ENCODE results near the gene POMP.
"Not testable (repeated sequence)": the region's sequence is repeated elsewhere in the genome, so short reads cannot be mapped to it uniquely, and the experiment has no call there.

Gene POMP

DNA sequence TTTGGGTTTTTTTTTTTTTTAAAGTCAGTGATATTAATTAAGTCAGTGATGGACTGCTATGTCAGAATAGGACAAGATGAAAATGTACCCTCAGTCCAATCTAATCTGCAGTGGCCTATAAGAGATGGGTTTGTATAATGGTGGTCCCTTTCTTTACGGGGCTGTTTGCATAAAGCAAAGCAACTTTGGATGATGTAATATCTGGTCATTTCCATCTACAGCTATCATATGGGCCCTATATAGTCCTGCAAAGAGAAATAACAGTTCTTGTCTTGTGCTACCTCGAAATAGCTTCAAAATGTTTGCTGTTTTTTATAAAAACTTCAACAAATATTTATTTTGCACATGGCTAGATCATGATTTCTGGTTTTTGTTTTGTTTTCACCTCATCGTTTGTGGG lies 20.2 kb upstream of the POMP start:
- DNase-seq, result no peak

DNA sequence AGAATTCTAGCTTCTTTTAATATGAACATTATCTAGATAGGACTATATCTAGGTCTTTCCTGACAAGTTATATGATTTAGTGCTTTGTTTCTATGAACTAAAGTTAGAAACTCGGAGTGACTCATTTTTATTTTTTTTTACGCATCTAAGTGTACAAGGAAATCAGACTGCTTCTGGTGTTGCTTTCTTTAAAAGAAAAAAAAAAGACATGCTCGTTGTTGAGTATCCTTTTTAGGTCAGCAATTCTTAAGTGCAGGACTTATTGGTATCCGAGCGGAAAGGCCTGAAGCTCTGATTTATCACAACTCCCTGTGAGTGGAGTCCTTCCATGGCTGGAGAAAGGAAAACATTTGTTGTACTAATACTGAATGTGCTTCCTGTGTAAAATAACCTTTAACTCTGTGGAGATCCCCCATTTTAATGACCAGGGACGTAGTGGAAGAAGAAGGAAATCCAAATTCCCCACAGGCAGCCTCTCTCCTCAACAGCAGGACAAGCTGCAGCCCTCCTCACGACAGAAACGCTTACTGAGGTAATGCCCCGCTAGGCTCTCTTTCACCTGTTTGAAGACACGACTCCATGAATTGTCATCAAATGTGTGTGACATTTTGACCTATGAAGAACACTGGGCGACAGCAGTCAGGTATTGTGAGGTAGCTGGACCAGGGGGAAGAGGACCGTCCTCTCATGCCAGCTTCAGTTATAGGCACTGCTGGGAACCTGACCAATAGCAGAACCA lies 17.9 kb upstream of the POMP start:
- DNase-seq, result no peak

DNA sequence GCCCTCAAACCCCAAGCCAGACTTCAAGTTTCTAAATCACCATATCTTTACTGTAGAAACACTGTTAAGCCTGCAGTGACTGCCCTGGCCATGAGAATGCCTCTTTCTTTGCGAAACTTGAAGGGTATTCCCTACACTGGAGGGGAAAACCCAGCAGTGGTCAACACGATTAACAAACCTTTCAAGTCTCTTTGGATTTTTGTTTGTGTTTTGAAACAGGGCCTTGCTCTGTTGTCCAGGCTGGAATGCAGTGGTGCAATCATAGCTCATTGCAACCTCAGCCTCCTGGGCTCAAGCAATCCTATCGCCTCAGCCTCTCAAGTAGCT lies 17.4 kb upstream of the POMP start:
- DNase-seq, result no peak

DNA sequence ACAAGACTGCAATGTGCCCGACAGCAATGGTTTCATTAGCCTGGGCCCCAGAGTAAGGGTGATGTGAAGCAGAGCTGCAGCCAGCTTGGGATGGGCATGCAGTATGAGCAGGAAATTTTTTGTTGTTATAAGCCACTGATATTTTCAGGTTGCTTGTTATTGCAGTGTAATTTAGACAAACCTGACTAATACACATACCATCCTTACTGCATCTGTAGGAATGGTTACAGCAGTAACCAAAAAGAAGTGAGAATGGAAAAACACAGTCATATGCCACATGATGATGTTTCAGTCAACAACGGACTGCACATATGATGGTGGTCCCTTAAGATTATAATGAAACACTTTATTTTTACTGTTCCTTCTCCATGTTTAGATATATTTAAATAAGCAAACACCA lies 8.6 kb upstream of the POMP start:
- no peak for DNase-seq

GRCh38 chr13:28651810-28652401 lies 7.0 kb upstream of the POMP start:
- DNase-seq, result no peak

DNA sequence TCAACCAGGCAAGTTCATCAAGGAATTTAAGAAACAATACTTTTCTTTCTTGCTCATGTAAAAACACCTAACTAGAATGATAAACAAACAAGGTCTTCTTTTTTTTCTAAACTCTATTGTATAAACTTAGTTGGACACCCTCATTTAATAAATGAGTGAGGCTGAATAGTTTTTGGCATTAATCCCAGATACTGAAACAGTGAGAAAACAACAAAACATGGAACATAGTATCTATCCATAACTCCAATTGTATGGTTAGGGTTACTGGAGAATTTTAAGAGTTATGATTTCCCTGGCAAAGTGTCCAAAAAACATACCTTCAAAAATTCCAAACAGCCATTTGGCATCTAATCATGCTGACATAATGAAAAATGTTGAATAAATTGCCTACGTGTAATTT lies 5.8 kb upstream of the POMP start:
- no peak for DNase-seq

DNA sequence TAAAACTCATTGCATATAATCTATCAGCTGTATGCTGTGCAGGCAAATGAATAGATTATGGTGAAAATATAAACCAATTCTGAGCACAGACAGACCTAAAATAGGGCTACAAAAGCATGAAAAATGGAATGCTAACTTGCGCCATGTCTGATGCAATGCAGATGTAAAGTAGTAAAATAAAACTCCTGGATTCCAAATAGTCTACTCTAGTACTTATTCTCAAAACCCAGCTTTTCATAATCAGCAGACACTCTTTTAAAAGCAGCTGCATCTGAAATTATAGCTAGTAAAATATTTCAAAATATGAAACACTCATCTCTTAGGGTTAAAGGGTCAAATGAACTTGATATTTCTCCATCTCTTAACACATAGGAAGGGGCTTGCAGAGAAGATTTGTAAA lies 4.7 kb upstream of the POMP start:
- DNase-seq, result no peak

DNA sequence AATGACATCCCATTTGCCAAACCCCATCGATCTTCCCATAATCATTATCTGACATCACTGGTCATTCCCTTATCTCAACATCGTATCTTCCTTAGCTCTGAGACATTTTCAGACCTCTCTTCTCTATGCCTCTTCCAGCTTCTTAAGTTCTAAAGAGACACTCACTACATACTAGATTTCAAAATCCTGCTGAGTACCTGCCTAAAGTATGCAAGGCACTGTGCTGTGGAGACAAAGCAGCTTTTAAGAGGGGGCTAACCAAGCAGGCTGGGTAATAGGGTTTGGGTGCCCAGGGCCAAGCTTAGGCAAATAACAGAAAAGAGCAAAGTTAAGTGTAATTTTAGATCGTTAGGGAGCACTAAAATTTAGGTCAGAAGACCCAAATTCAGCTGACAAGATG lies 3.4 kb upstream of the POMP start:
- DNase-seq, result no peak

DNA sequence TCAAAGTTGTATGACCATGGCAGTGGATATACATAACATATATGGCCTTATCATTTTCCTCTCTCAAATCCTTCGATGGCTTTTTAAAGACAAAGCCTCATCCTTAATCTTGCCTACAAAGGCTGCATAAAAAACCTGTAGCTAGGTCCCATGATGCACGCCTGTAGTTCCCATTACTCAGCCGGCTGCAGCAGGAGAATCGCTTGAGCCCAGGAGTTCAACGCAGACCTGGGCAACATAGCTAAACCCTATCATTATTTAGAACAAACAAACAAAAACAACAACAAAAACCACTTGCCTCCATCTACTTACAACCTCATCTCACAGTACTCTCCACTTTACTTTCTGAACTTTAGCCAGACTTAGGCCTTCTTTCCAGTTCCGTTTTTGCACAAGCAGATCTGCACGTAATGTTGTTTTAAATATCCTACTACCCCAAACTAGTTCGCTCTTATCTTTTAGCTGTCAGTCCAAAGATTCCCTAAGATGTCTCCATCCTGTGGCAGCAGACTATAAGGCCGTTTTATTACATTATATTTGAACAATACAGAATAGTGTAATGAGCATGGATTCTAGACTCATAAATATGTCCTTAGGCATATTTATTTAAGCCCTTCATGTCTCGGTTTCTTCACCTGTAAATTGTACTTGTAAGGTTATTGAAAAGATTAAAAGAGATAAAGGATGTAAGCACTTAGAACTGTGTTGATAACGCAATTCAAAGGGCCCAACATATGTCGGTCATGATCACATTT lies 969 bp upstream of the POMP start:
- no peak for DNase-seq

DNA sequence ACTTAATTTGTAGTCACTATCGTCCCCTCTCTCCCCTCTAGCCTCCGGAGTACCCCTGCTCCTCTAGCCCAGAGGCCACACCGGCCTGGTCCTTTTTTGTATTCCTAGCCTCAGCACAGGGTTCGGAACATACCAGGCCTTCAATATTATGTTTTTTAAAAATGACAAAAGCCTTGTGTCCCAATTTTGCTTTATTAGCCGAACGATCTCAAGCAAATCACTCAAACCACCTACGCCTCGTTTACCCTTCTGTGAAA lies 463 bp upstream of the POMP start:
- DNase-seq, result no peak

- DNase-seq, result peak; percentile 59
Measured at GRCh38 chr13:28659621-28659970, 666 bp downstream of the POMP start.

GRCh38 chr13:28666897-28667488 lies 8.1 kb downstream of the POMP start:
- DNase-seq, result no peak

DNA sequence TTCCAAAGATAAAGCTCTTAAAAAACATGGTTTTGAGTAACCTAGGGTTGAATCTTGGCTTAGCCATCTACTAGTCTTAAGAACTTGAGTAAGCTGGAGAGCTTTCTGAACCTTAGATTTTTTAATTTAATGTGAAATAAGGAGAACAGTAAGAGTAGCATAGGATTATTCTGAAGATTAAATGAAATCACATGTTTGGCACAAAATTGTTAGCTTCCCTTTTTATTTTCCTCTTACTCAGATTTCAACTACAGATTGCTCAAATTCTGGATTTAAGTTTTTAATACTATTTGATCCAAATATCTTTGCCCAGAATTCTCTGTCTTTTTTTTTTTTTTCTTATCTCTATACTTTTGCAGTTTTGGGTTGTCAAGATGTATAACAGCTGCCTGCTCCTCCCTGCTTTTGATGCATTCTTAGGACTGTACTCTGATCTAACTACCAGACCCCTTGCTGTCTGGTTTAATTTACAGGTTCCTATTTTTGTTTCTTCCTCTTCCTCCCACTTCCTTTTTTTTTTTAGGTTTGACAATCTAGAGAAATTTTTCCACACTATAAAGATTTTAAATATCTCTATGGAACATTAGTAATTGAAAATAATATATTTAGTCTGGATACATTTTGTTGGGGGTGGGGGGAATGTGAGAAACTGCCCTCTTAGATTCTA lies 12.3 kb downstream of the POMP start:
- DNase-seq, result no peak

GRCh38 chr13:28678809-28679208 lies 19.9 kb downstream of the POMP start:
- DNase-seq, result no peak

DNA sequence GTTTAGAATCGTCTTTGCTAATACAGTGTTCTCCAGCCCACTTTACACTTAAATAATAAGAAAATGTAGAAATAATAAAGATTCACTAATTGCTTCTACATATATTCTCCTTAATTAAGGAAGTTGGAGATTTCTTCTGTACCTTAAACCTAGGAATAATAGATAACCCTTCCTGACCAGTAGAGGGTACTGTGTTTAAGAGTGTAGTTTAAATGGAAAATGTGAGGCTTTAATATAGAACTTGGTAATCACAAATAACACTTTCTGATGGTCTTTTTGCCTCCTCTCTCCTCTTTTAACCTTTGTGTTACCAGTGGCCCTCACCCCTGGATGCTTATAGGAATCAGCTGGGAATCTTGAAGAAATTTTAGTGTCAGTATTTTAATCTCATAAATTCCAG lies 20.7 kb downstream of the POMP start:
- DNase-seq, result no peak

GRCh38 chr13:28680541-28680940 lies 21.6 kb downstream of the POMP start:
- DNase-seq, result no peak

GRCh38 chr13:28683169-28683568 lies 24.2 kb downstream of the POMP start:
- not testable (repeated sequence) for DNase-seq

DNA sequence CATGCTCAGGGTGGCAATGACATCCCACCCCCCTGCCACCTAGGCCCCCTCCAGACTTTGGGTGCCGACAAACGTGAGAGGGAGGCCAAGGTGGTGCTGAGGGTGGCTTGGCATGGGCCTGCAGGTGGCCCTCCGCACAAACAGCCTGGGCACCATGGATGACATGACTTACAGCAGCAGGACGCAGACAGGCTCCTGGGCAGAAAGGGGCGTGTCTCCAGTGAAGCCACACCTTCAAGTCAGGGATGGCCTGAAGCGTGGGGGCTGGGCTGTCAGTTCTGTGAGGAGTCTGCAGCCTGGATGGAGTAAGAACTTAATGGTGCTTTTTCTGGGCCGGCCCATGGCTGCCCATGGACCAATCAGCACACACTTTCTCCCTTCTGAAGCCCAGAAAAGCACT lies 25.3 kb downstream of the POMP start:
- no peak for DNase-seq

- DNase-seq, result no peak
Measured at GRCh38 chr13:28685114-28685513, 26.2 kb downstream of the POMP start.

DNA sequence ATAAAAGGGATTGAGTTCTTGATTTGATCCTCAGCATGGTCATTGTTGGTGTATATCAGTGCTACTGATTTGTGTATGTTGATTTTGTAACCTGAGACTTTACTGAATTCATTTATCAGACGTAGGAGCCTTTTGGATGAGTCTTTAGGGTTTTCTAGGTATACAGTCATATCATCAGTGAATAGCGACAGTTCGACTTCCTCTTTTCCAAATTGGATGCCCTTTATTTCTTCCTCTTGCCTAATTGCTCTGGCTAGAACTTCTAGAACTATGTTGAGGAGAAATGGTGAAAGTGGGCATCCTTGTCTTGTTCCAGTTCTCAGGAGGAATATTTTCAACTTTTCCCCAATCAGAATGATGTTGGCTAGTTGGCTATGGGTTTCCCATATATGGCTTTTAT lies 27.0 kb downstream of the POMP start:
- no peak for DNase-seq

DNA sequence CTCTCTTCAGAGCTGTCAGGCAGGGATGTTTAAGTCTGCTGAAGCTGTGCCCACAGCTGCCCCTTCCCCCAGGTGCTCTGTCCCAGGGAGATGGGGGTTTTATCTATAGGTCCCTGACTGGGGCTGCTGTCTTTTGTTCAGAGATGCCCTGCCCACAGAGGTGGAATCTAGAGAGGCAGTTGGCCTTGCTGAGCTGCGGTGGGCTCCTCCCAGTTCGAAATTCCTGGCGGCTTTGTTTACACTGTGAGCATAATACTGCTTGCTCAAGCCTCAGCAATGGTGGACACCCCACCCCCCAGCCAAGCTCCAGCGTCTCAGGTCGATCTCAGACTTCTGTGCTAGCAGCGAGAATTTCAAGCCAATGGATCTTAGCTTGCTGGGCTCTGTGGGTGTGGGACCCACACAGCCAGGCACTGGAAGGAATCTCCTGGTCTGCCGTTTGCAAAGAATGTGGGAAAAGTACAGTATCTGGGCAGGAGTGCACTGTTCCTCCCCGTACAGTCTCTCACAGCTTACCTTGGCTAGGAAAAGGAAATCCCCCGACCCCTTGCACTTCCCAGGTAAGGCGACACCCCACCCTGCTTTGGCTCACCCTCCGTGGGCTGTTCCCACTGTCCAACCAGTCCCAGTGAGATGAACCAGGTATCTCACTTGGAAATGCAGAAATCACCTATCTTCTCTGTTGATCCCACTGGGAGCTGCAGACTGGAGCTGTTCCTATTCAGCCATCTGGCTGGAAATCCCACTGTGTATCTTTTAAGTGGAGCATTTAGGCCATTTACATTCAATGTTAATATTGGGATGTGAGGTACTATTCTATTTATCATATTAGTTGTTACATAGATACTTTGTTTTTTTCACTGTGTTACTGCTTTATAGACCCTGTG lies 34.9 kb downstream of the POMP start:
- DNase-seq, result not testable (repeated sequence)

- no peak for DNase-seq
Measured at GRCh38 chr13:28697441-28697840, 38.5 kb downstream of the POMP start.

DNA sequence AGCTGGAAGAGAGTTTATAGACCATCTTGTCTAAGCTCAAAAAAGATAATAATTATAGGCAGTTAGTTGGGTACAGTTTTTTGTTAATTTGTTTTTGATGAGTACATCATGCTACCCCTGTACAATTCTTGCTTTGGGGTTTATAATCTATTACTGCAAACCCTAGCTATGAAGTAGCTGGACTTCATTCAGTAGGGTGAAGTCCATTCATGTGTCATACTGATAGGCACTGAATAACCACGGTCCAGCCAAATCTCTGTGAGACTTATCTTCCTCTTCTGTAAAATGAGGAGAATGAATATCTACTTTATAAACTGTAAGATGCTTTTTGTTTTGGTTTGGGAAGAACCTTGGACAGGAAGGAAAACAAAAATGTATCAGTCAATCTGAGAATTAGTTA lies 40.3 kb downstream of the POMP start:
- no peak for DNase-seq

All from CD4-positive, alpha-beta T cell treated with Interleukin-10 for 1 hour (primary cell).